ENCODE data around the gene SLC25A42. TPM values are rescaled to one million over a fixed set of nuclear protein-coding genes. Genes with fewer than 3 reads are reported as not detected.
"Not testable (repeated sequence)": the region's sequence is repeated elsewhere in the genome, so short reads cannot be mapped to it uniquely, and the experiment has no call there.

Gene SLC25A42
- total RNA-seq, 2 donors from 2014 or later, result 6.6 to 7.2 TPM

- H3K27ac Mint-ChIP-seq, result no peak overlapping the region
- H3K9ac ChIP-seq (ENCODE audit: extremely low read depth, low read length, poor library complexity, severe bottlenecking), result no peak overlapping the region
Observed at GRCh38 chr19:19145684-19146608, 82.2 kb downstream of the SLC25A42 start.

DNA sequence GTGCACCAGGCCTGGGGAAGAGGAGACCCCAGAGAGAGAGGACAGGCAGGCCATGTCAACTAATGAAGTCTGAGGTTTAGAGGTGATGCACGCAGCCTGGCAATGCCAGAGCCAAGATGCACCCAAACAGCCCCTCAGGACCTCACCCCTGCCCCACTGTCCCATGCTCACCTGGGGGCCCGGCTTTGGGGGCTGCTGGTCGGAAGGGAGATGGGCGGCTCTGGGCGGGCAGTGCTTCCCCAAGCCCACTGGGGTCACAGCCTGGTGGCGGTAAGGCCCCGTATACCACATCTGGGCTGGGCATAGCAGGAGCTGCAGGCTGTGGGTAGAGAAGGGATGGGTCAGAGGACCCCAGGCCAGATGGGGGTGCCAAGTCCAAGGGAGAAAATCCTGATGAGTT, 83.1 kb downstream of the SLC25A42 start:
- TF ChIP-seq, protein P1, sequence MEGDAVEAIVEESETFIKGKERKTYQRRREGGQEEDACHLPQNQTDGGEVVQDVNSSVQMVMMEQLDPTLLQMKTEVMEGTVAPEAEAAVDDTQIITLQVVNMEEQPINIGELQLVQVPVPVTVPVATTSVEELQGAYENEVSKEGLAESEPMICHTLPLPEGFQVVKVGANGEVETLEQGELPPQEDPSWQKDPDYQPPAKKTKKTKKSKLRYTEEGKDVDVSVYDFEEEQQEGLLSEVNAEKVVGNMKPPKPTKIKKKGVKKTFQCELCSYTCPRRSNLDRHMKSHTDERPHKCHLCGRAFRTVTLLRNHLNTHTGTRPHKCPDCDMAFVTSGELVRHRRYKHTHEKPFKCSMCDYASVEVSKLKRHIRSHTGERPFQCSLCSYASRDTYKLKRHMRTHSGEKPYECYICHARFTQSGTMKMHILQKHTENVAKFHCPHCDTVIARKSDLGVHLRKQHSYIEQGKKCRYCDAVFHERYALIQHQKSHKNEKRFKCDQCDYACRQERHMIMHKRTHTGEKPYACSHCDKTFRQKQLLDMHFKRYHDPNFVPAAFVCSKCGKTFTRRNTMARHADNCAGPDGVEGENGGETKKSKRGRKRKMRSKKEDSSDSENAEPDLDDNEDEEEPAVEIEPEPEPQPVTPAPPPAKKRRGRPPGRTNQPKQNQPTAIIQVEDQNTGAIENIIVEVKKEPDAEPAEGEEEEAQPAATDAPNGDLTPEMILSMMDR (conservative IDR thresholded peaks at IDR 0.05), result no peak
- no peaks in the 10 kb centered on the region for H3K4me1 ChIP-seq (ENCODE audit: control insufficient read depth, insufficient read depth, low read length)
- Mint-ChIP-seq H3K4me3 (no peak overlapping the region), H3K4me1 (no peaks in the 10 kb centered on the region), H3K9me3 (no peaks in the 10 kb centered on the region), H3K27ac (no peak overlapping the region), H3K27me3 (ENCODE audit: insufficient read depth) (peaks cover 11% of the 10 kb centered on the region), H3K36me3 (ENCODE audit: low read depth) (peaks cover 4% of the 10 kb centered on the region)
- H3K27ac ChIP-seq (ENCODE audit: low read depth, low read length), result no peak overlapping the region
- WGBS, 2 experiments (ENCODE audit: insufficient coverage in 1 of 2, insufficient read length in 1 of 2), result 91% methylated on average over 7 of the region's 7 CpGs; no CpG with 5 or more reads in 1 of the 2 experiments
- no peaks in the 10 kb centered on the region for H3K36me3 ChIP-seq (ENCODE audit: control insufficient read depth, insufficient read depth, low read length)
- peak; percentile 33 for DNase-seq
- H3K9me3 ChIP-seq (ENCODE audit: control insufficient read depth, low read length), result no peaks in the 10 kb centered on the region
- no peak overlapping the region for H3K4me3 ChIP-seq (ENCODE audit: low read length)
- H3K9ac ChIP-seq (ENCODE audit: extremely low read depth, low read length, poor library complexity, severe bottlenecking), result no peak overlapping the region
- H3K27me3 ChIP-seq (ENCODE audit: control insufficient read depth, insufficient read depth, low read length, poor library complexity, severe bottlenecking), result no peaks in the 10 kb centered on the region

More at GRCh38 chr19:19145684-19146608, 82.2 kb downstream of the SLC25A42 start:
- DNase-seq, result peak; percentile 97
- Histone ChIP-seq H3K36me3 (ENCODE audit: control insufficient read depth, insufficient read depth, low read length) (no peaks in the 10 kb centered on the region), H3K27ac (ENCODE audit: low read depth, low read length) (no peak overlapping the region), H3K9me3 (ENCODE audit: control insufficient read depth, low read length) (no peaks in the 10 kb centered on the region), H3K4me1 (ENCODE audit: control insufficient read depth, insufficient read depth, low read length) (no peaks in the 10 kb centered on the region), H3K27me3 (ENCODE audit: control insufficient read depth, insufficient read depth, low read length, poor library complexity, severe bottlenecking) (peaks cover 1% of the 10 kb centered on the region), H3K4me3 (ENCODE audit: low read length) (no peak overlapping the region)
- Mint-ChIP-seq H3K27me3 (ENCODE audit: insufficient read depth) (peaks cover 13% of the 10 kb centered on the region), H3K4me3 (no peak overlapping the region), H3K9me3 (no peaks in the 10 kb centered on the region), H3K36me3 (ENCODE audit: low read depth) (peaks cover 4% of the 10 kb centered on the region), H3K4me1 (no peaks in the 10 kb centered on the region)
- TF ChIP-seq, protein P1 (conservative IDR thresholded peaks at IDR 0.05), result peak; percentile 93
- 53 to 60% methylated on average over 18 to 45 of the region's 47 CpGs for WGBS, 2 experiments (ENCODE audit: insufficient coverage in 1 of 2, insufficient read length in 1 of 2)

DNA sequence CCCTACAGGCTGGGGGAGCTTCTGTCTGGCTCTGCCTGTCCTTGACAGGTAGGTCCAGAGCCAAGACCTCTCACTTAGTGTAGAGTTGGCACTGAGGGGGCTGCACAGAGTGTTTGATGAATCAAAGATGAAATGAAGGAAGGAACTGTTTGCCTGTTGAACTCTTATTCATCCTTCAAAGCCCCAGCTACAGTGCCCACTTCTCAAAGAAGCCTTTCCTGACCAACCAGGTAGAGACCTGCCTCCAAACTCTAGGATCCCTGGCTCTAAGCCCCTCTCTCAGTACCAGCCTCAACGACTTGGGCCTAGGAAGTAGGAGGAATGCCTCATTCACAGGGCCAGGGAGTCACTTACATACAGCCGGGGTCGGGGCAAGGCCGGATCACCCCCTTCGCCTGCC, 83.5 kb downstream of the SLC25A42 start:
- H3K36me3 Mint-ChIP-seq (ENCODE audit: low read depth), result peaks cover 4% of the 10 kb centered on the region
- no peak overlapping the region for H3K27ac Mint-ChIP-seq

DNA sequence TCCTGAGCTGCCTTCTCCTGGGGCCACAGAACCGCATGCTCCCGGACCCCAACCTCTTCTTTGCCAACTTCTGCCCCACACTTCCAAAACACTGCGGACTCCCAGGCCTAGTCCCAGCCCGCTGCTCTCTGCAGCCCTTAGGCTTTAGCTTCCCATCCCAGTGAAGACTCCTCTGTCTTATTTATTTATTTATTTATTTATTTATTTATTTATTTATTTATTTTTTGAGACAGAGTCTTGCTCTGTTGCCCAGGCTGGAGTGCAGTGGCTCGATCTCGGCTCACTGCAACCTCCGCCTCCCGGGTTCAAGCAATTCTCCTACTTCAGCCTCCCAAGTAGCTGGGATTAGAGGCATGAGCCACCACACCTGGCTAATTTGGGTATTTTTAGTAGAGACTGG, 84.7 kb downstream of the SLC25A42 start:
- H3K9me3 Mint-ChIP-seq, result not testable (repeated sequence)

More for the DNA sequence above, 83.5 kb downstream of the SLC25A42 start:
- WGBS, 2 experiments (ENCODE audit: insufficient coverage in 1 of 2, insufficient read length in 1 of 2), result 80 to 87% methylated on average over 1 to 5 of the region's 5 CpGs
- no peaks in the 10 kb centered on the region for H3K4me1 ChIP-seq (ENCODE audit: control insufficient read depth, insufficient read depth, low read length)
- Mint-ChIP-seq H3K9me3 (no peaks in the 10 kb centered on the region), H3K27me3 (ENCODE audit: insufficient read depth) (peaks cover 7% of the 10 kb centered on the region), H3K4me3 (no peak overlapping the region), H3K4me1 (no peaks in the 10 kb centered on the region)
- H3K27me3 ChIP-seq (ENCODE audit: control insufficient read depth, insufficient read depth, low read length, poor library complexity, severe bottlenecking), result no peaks in the 10 kb centered on the region
- no peaks in the 10 kb centered on the region for H3K36me3 ChIP-seq (ENCODE audit: control insufficient read depth, insufficient read depth, low read length)
- TF ChIP-seq, protein P1 (conservative IDR thresholded peaks at IDR 0.05), result no peak
- H3K9ac ChIP-seq (ENCODE audit: extremely low read depth, low read length, poor library complexity, severe bottlenecking), result no peak overlapping the region
- H3K27ac ChIP-seq (ENCODE audit: low read depth, low read length), result no peak overlapping the region
- no peak for DNase-seq
- no peaks in the 10 kb centered on the region for H3K9me3 ChIP-seq (ENCODE audit: control insufficient read depth, low read length)
- H3K4me3 ChIP-seq (ENCODE audit: low read length), result no peak overlapping the region

More for the DNA sequence above, 84.7 kb downstream of the SLC25A42 start:
- H3K27ac Mint-ChIP-seq; H3K36me3 ChIP-seq (ENCODE audit: control insufficient read depth, insufficient read depth, low read length); H3K27me3 Mint-ChIP-seq (ENCODE audit: insufficient read depth); H3K27me3 ChIP-seq (ENCODE audit: control insufficient read depth, insufficient read depth, low read length, poor library complexity, severe bottlenecking); H3K36me3 Mint-ChIP-seq (ENCODE audit: low read depth); H3K4me3 Mint-ChIP-seq; H3K9ac ChIP-seq (ENCODE audit: extremely low read depth, low read length, poor library complexity, severe bottlenecking); DNase-seq; H3K4me1 ChIP-seq (ENCODE audit: control insufficient read depth, insufficient read depth, low read length); H3K27ac ChIP-seq (ENCODE audit: low read depth, low read length); H3K4me3 ChIP-seq (ENCODE audit: low read length); H3K4me1 Mint-ChIP-seq; H3K9me3 ChIP-seq (ENCODE audit: control insufficient read depth, low read length): not testable (repeated sequence)
- WGBS, 2 experiments (ENCODE audit: insufficient coverage in 1 of 2, insufficient read length in 1 of 2), result 89 to 100% methylated on average over 5 to 7 of the region's 8 CpGs
